Measurements from ENCODE around the gene WDR13.
A peak's percentile ranks its signal among the peaks of the same experiment; 100 is the strongest.
"Not testable (repeated sequence)": the region's sequence is repeated elsewhere in the genome, so short reads cannot be mapped to it uniquely, and the experiment has no call there.

WDR13 gene

DNA sequence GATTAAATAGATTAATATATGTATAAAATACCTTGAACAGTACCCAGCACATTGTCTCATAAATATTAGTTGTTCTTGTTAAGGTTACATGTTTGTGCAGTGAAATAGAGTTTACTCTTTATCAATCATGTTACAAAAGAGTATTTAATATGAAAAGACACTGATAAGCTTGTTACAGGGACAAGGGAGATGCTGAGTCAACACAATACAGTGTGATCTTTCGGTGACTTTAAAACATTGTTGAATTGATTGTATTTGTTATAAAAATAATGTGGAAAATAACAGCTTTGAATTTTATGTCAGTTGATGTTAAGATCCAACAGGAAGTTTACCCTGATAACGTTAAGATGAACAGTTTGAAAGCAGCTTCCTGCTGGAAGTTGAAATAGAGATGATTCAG is 1.4 kb upstream of the WDR13 start:
- DNase-seq (ENCODE audit: low spot score): no peak

DNA sequence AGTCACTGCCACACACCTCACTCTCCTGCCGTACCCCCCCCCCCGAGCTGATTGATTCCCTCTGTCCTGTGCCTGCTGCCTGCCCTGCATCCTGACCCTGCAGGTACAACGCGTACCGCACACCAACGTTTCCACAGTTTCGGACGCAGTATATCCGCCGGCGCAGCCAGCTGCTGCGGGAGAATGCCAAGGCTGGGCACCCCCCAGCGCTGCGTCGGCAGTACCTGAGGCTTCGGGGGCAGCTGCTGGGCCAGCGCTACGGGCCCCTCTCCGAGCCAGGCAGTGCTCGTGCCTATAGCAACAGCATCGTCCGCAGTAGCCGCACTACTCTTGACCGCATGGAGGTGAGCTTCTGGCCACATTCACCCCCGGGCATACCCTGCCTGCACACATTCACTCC is 1.3 kb downstream of the WDR13 start:
- no peak for DNase-seq (ENCODE audit: low spot score)

DNA sequence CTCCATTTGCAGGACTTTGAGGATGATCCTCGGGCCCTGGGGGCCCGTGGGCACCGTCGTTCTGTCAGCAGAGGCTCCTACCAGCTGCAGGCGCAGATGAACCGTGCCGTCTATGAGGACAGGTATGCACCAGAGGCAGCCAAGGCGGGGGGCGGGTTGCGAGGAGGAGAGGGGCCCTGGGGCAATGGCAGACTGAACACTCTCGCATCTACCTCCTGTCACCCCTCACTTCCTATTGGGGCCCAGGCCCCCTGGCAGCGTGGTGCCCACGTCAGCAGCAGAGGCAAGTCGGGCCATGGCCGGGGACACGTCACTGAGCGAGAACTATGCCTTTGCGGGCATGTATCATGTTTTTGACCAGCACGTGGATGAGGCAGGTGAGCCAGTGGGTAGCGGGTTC is 2.0 kb downstream of the WDR13 start:
- DNase-seq (ENCODE audit: low spot score): no peak

DNA sequence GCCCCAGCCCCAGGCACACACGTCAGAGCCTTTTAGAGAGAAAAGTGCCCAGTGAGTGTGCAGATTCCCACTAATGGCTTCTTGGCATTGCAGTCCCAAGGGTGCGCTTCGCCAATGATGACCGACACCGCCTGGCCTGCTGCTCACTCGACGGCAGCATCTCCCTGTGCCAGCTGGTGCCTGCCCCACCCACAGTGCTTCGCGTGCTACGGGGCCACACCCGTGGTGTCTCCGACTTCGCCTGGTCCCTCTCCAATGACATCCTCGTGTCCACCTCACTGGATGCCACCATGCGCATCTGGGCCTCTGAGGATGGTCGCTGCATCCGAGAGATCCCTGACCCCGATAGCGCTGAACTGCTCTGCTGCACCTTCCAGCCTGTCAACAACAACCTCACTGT is 2.9 kb downstream of the WDR13 start:
- DNase-seq (ENCODE audit: low spot score): peak; percentile 49

GRCh38 chrX:48601741-48602394 is 4.6 kb downstream of the WDR13 start:
- DNase-seq (ENCODE audit: low spot score): no peak

GRCh38 chrX:48604701-48605100 is 7.4 kb downstream of the WDR13 start:
- no peak for DNase-seq (ENCODE audit: low spot score)

DNA sequence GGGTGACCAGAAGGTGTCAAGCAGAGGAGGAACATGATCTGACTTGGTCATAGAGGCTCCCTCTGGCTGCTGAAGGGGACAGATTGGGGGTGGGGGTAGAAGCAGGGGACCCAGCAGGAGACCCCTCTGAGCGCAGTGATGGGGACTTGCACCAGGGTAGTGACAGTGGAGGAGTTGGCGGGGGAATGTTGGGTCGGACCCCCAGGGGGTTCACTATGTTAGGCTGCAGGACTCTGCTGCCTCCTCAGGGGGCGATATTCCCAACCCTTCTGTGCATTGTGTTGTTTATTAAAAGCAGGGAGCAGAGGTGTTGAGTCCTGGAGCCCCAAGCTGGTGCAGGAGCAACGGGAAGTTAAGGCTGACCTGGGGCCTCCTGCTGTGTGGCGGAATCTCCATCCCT is 8.8 kb downstream of the WDR13 start:
- no peak for DNase-seq (ENCODE audit: low spot score)

- DNase-seq (ENCODE audit: low spot score): no peak
Observed at GRCh38 chrX:48611703-48612102, 14.4 kb downstream of the WDR13 start.

DNA sequence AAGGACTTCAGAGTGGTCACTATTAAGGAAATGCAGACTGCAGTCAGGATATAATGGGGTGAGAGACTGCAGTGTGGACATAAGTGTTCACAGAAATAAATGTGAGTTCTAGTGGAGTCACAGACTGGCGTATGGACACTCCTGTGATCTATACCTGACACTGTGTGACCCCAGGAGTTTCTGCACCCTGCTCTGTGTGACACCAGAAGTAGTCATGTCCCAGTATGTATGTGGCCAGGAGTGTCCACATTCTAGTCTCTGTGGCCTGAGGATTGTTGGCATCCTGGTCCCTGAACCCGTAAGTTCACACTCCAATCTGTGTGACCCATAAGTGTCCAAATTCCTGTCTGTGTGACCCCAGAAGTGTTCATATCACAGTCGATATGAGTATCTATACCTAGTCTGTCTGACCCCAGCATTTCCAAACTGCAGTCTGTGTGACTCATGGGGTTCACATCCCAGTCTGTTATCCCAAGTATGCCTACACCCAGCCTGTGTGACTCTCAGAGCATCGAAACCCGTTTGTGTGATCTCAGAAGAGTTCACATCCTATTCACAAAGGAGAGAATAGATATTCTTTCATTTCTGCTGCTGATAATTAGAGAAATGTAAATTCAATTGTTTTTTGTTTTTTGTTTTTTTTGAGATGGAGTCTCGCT is 16.3 kb downstream of the WDR13 start:
- no peak for DNase-seq (ENCODE audit: low spot score)

GRCh38 chrX:48616576-48616975 is 19.3 kb downstream of the WDR13 start:
- no peak for DNase-seq (ENCODE audit: low spot score)

- DNase-seq (ENCODE audit: low spot score): peak; percentile 35
Observed at GRCh38 chrX:48617542-48618340, 20.4 kb downstream of the WDR13 start.

GRCh38 chrX:48626401-48627298 is 29.4 kb downstream of the WDR13 start:
- DNase-seq (ENCODE audit: low spot score): no peak

DNA sequence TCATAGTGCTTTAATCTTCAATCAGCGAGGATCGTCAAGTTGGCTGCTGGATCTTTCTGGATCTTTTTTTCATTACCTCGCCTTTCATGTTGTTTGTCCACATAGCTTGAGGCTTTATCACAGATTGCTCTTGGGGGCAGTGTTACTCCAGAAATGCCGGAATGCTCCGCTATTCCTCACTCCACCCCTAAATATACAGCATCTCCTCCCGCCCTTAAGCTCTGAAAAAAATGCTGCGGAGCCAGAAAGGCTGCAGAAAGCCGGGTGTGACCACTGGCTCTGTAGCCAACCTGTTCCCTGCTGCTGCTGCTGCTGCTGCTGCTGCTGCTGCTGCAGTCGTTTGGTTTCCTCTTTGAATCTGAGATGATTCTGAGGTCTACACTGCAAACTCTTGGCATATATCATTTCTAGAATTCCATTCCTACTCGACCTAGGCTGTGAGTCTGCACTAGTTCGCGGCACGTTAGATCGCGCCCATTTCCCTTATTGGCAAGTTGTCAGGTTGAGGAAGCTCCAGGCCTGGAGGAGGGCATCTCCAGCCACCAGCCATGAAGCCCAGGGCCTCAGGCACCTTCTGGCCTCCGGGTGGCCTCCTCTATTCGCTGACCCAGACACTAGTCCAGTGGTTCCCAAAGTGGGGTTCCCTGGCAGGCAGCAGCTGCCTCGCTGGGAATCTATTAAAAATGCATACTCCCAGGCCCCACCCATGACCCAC is 34.2 kb downstream of the WDR13 start:
- peak; percentile 88 for DNase-seq (ENCODE audit: low spot score)

- no peak for DNase-seq (ENCODE audit: low spot score)
Observed at GRCh38 chrX:48632207-48632606, 34.9 kb downstream of the WDR13 start.

DNA sequence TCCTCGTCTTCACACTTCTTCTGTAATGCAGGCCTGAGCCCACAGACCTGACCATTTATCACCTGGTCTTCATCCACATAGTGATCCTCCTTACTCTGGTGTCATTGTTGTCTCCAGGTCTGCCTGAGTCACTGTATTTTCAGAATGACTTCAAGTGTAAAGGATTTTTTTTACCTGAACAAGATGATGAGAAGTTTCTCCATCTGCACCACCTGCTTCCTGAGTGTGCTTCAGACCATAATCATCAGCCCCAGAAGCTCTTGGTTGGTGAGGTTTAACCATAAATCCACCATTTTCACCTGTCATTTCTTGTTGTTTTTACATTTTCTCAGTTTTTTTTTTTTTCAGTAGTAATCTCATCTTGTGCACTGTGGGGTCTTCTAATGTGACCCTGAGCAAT is 39.0 kb downstream of the WDR13 start:
- no peak for DNase-seq (ENCODE audit: low spot score)

GRCh38 chrX:48636776-48637175 is 39.5 kb downstream of the WDR13 start:
- DNase-seq (ENCODE audit: low spot score): no peak

GRCh38 chrX:48645669-48646068 is 48.4 kb downstream of the WDR13 start:
- DNase-seq (ENCODE audit: low spot score): no peak

DNA sequence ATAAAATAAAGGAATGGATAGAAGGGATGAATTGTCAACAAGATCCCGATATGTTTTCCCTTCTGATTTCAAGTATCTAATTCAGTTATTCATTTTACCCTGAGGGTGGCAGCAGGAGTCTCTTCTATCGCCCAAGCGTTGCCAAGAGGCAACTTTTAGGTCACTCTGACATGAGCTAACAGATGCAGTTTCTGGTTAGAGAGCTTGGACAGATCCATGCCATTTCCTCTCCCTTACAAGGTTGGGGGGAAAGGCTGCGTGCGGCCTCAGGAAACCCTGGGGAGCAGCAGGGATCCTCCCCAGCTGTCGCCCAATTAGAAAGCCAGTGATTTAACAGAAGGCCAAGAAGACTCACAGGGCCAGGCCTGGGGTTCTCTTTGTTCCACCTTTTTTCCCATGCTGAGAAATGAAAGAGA is 51.1 kb downstream of the WDR13 start:
- peak; percentile 53 for DNase-seq (ENCODE audit: low spot score)

- no peak for DNase-seq (ENCODE audit: low spot score)
Observed at GRCh38 chrX:48649102-48649501, 51.8 kb downstream of the WDR13 start.

- DNase-seq (ENCODE audit: low spot score): not testable (repeated sequence)
Observed at GRCh38 chrX:48652055-48652579, 54.8 kb downstream of the WDR13 start.

DNA sequence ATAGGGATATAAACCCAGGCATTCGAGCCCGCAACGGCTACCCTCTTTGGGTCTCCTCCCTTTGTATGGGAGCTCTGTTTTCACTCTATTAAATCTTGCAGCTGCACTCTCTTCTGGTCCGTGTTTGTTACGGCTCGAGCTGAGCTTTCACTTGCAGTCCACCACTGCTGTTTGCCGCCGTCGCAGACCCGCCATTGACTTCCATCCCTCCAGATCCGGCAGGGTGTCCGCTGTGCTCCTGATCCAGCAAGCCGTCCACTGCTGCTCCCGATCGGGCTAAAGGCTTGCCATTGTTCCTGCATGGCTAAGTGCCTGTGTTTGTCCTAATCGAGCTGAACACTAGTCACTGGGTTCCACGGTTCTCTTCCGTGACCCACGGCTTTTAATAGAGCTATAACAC is 57.5 kb downstream of the WDR13 start:
- DNase-seq (ENCODE audit: low spot score): not testable (repeated sequence)
